ENCODE data around the gene DSCAML1. TPM values are rescaled to one million over a fixed set of nuclear protein-coding genes. Genes with fewer than 3 reads are reported as not detected.

DSCAML1 gene
- total RNA-seq, 1 donor from 2014 or later: 0.95 TPM

DNA sequence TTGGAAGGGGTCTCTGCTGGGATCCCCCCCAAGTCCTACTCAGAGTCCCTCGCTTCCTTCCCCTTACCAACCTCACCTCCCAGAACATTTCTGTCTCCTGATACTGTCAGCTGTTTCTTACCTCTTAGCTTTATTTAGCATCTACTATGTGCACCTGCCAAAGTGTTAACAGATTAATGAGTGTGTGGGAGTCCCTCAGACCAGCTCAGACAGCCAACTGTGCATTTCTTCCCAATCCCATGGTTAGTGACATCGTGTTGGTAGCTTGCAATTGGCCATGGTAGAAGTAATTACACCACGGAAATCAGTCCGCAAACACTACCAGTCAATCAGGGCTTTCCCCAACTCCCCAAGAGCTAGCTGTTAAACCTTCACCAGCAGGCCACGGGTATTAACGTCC, 150.6 kb downstream of the DSCAML1 start:
- ATAC-seq: no peak

DNA sequence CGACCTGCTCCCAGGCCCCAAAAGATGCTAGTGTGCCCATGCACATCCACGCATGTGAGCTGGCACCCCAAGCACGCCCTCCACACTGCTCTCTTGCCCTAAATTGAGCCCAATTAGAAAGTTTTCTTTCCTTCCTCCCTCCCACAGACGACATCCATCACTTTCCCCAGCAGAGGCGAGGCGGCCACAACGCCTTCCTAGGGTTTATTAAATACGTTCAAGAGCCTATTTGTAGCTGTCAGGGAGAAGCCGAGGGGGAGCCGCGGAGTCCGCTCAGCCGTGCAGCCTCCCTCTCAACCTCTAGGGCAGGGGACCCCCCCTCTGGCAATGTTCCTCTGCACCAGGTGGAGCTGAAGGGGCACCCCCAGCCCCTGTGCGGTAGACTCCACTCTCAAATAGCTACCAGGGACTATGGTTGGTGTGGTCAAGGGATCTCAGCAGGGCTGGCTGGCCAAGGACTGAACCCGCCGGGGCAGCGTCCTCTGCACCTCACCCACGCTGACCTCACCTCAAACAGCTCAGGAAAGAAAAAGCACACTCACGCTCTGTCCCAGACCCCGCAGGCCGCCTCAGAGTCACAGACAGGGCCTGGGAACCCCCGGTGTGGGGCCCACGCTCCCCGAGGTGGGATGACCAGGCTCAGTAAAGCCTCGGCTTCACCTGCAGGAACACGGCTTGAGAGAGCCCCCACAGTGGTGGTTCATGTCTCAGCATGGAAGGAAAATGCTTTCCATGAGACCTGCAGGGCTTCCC, 152.4 kb downstream of the DSCAML1 start:
- no peak overlapping the region for H3K27ac ChIP-seq
- intact Hi-C loops (cut with DNase I): no loop called here
- no peak for ATAC-seq
- H3K27me3 ChIP-seq (ENCODE audit: low read depth): peaks cover 3% of the 10 kb centered on the region
- H3K36me3 ChIP-seq: no peaks in the 10 kb centered on the region
- no peak overlapping the region for H3K4me3 ChIP-seq
- DNase-seq: no peak
- TF ChIP-seq, protein P1, sequence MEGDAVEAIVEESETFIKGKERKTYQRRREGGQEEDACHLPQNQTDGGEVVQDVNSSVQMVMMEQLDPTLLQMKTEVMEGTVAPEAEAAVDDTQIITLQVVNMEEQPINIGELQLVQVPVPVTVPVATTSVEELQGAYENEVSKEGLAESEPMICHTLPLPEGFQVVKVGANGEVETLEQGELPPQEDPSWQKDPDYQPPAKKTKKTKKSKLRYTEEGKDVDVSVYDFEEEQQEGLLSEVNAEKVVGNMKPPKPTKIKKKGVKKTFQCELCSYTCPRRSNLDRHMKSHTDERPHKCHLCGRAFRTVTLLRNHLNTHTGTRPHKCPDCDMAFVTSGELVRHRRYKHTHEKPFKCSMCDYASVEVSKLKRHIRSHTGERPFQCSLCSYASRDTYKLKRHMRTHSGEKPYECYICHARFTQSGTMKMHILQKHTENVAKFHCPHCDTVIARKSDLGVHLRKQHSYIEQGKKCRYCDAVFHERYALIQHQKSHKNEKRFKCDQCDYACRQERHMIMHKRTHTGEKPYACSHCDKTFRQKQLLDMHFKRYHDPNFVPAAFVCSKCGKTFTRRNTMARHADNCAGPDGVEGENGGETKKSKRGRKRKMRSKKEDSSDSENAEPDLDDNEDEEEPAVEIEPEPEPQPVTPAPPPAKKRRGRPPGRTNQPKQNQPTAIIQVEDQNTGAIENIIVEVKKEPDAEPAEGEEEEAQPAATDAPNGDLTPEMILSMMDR (IDR thresholded peaks at IDR 0.05): no peak
- no peaks in the 10 kb centered on the region for H3K4me1 ChIP-seq
- H3K9me3 ChIP-seq: no peaks in the 10 kb centered on the region

More for the DNA sequence above, 150.6 kb downstream of the DSCAML1 start:
- DNase-seq: no peak
- TF ChIP-seq, protein P1 (IDR thresholded peaks at IDR 0.05): no peak
- Histone ChIP-seq H3K9me3 (no peaks in the 10 kb centered on the region), H3K36me3 (no peaks in the 10 kb centered on the region), H3K27ac (no peak overlapping the region), H3K4me3 (no peak overlapping the region), H3K27me3 (ENCODE audit: low read depth) (peaks cover 3% of the 10 kb centered on the region), H3K4me1 (no peaks in the 10 kb centered on the region)
- intact Hi-C loops (cut with DNase I): no loop called here

DNA sequence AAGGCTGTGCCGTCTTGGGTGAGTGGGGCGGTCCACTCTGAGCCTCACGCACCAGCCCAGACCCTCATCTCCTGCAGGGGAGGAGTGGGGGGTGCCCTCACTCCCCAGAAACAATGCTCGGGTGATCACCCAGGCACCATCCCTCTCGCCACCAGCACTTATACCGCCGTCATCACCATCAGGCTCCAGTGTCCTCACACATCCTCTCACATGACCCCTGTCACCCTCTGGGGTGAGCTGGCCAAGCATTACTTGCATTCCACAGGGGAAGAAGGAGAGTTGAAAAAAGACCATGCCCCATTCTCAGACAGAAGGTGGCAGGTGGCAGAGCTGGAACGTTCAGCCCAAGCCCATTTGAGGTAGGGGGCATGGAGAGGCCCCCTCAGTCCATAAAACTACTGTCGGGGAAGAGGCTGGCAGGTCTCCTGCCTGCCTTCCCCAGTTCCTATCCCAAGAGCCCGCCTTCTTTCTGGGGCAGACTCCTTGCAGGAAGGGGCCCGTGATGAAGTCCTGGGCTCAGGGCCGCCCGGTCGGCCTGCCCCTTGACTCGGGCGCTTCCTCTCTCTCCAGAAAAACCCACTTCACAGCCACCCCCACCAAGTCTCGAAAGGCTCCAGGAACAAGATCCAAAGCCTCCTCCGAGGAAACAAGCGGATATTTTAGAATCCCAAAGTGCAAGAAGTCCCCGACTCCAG, 153.3 kb downstream of the DSCAML1 start:
- no peak for DNase-seq
- ATAC-seq: no peak
- no peaks in the 10 kb centered on the region for H3K4me1 ChIP-seq
- no peak overlapping the region for H3K4me3 ChIP-seq
- no peaks in the 10 kb centered on the region for H3K9me3 ChIP-seq
- H3K27me3 ChIP-seq (ENCODE audit: low read depth): peaks cover 3% of the 10 kb centered on the region
- no peak overlapping the region for H3K27ac ChIP-seq
- intact Hi-C loops (cut with DNase I): no loop called here
- H3K36me3 ChIP-seq: no peaks in the 10 kb centered on the region
- TF ChIP-seq, protein P1 (IDR thresholded peaks at IDR 0.05): no peak

DNA sequence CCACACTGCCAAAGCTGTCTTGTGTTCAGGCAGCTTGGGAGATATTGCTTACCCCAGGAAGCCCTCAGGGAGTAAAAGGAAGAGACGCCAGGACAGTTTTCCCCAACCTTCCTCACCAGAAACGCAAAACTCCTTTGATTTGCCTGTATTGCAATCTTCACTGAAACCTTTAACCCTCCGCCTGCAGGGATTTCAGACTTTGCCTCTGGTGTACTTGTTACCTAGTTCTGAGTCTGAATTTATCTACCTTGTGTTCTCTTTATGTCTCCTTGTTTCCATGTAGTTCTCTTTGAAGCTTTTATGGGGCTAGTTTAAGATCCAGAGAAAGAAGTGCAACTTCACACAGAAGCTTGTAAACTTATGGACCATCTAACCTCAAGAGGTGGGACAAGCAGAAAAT, 154.2 kb downstream of the DSCAML1 start:
- Histone ChIP-seq H3K27ac (no peak overlapping the region), H3K9me3 (no peaks in the 10 kb centered on the region), H3K36me3 (no peaks in the 10 kb centered on the region), H3K27me3 (ENCODE audit: low read depth) (peaks cover 3% of the 10 kb centered on the region), H3K4me1 (no peaks in the 10 kb centered on the region), H3K4me3 (no peak overlapping the region)
- ATAC-seq (no peak), DNase-seq (no peak)
- TF ChIP-seq, protein P1 (IDR thresholded peaks at IDR 0.05): no peak
- intact Hi-C loops (cut with DNase I): no loop called here

DNA sequence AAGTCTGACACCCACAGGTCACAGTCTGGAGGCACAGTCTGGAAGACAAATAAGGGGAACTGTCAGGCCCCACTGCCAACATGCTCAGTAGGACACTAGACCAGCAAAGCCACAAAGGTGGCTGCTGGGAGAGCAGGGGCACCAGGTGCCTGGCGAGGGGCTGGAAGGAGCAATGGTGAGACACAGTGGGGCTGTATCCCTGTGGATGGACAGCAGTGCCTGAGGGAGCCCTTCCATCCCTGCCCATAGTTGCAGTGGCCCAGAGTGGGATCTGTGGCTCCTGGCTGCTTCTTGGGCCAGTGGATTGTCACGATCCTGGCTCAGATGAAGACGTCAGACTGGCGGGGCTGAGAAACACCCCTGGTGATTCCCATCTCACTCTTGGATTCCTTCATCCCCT, 154.6 kb downstream of the DSCAML1 start:
- peak in 1 of 2 donors; percentile 7 for ATAC-seq

More for the DNA sequence above, 154.6 kb downstream of the DSCAML1 start:
- TF ChIP-seq, protein P1 (IDR thresholded peaks at IDR 0.05): no peak
- DNase-seq: no peak
- Histone ChIP-seq H3K27me3 (ENCODE audit: low read depth) (peaks cover 3% of the 10 kb centered on the region), H3K9me3 (no peaks in the 10 kb centered on the region), H3K36me3 (no peaks in the 10 kb centered on the region), H3K4me3 (no peak overlapping the region), H3K4me1 (no peaks in the 10 kb centered on the region), H3K27ac (no peak overlapping the region)
- intact Hi-C loops (cut with DNase I): no loop called here

Data from lower lobe of right lung (tissue), 2 donors.